SK-N-SH (cell line): ENCODE results near the gene DCHS2.

Experiments used
- CHD2 ChIP-seq: fragments of 150-350 bp; IDR thresholded peaks from 2 replicates; pipeline ENCODE4 v1.6.1; 2018; ENCODE audit warnings: low read length; ENCODE audit not compliant: partially characterized antibody
- EZH2phosphoT487 ChIP-seq: fragments of 200-600 bp; sonication (generic); IDR thresholded peaks from 2 replicates; pipeline ENCODE4 v1.6.1; 2017; ENCODE audit warnings: low read depth, mixed run types, mild to moderate bottlenecking, antibody characterized with exemption, moderate library complexity, borderline replicate concordance
- FOSL2 ChIP-seq: IDR thresholded peaks from 2 replicates; pipeline ENCODE4 v1.4.0; 2012; ENCODE audit warnings: low read depth, mild to moderate bottlenecking, moderate library complexity, borderline replicate concordance
- FOXM1 ChIP-seq: IDR thresholded peaks from 2 replicates; pipeline ENCODE4 v1.4.0; 2012; ENCODE audit warnings: low read depth, mild to moderate bottlenecking
- TEAD4 ChIP-seq: IDR thresholded peaks from 2 replicates; pipeline ENCODE4 v1.4.0; 2012; ENCODE audit warnings: mild to moderate bottlenecking, borderline replicate concordance; ENCODE audit not compliant: insufficient read depth
- TF ChIP-seq, protein P1 (sequence below): fragments of 200-600 bp; sonication (generic); IDR thresholded peaks from 2 replicates; pipeline ENCODE4 v1.6.1; 2017; ENCODE audit warnings: antibody characterized with exemption, mild to moderate bottlenecking, moderate library complexity

DNA sequence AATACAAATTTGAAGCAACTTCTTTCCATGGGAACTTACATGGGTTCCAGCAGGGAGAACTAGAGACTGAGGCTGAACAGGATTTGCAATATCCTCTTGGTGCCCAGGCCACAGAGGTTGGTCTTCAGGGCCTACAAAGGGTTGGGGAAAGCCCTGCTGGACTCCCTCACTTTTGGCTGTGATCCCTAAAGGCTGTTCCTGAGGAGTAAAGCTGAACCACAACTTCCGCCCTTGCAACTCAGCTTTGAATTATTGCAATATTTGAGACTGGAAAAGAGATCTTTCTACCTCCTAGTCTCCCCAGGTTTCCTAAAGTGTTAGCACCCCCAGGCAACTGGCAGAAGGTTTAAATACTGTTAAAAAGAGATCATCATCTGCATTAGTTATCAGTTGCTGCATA lies 26.9 kb downstream of the DCHS2 start:
- TF ChIP-seq, protein P1, sequence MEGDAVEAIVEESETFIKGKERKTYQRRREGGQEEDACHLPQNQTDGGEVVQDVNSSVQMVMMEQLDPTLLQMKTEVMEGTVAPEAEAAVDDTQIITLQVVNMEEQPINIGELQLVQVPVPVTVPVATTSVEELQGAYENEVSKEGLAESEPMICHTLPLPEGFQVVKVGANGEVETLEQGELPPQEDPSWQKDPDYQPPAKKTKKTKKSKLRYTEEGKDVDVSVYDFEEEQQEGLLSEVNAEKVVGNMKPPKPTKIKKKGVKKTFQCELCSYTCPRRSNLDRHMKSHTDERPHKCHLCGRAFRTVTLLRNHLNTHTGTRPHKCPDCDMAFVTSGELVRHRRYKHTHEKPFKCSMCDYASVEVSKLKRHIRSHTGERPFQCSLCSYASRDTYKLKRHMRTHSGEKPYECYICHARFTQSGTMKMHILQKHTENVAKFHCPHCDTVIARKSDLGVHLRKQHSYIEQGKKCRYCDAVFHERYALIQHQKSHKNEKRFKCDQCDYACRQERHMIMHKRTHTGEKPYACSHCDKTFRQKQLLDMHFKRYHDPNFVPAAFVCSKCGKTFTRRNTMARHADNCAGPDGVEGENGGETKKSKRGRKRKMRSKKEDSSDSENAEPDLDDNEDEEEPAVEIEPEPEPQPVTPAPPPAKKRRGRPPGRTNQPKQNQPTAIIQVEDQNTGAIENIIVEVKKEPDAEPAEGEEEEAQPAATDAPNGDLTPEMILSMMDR = no peak
- TF ChIP-seq TEAD4 (no peak), FOXM1 (no peak), EZH2phosphoT487 (no peak), CHD2 (no peak), FOSL2 (no peak)
